HEK293 (cell line): ENCODE results near the gene NHS.

Source experiments
- AEBP2 ChIP-seq: fragments of 450-650 bp; formaldehyde crosslinking; IDR thresholded peaks from 2 replicates; pipeline ENCODE4 v1.5.1; 2016; ENCODE audit warnings: missing biosample characterization, missing genetic modification characterization, borderline replicate concordance
- GLI2 ChIP-seq: fragments of 450-650 bp; formaldehyde crosslinking; IDR thresholded peaks from 2 replicates; pipeline ENCODE4; 2017; ENCODE audit warnings: missing biosample characterization, missing genetic modification characterization, low read depth, borderline replicate concordance
- MYNN ChIP-seq: fragments of 450-650 bp; formaldehyde crosslinking; IDR thresholded peaks from 2 replicates; pipeline ENCODE4 v1.5.1; 2016; ENCODE audit warnings: missing biosample characterization, missing genetic modification characterization, borderline replicate concordance
- OSR2 ChIP-seq: fragments of 450-650 bp; formaldehyde crosslinking; IDR thresholded peaks from 2 replicates; pipeline ENCODE4 v1.5.1; 2016; ENCODE audit warnings: missing biosample characterization, missing genetic modification characterization
- TRIM28 ChIP-seq: IDR thresholded peaks from 2 replicates; pipeline ENCODE4 v1.6.1; 2011; ENCODE audit warnings: low read length, control low read depth, borderline replicate concordance
- TSHZ1 ChIP-seq: fragments of 450-650 bp; formaldehyde crosslinking; IDR thresholded peaks from 2 replicates; pipeline ENCODE4 v1.5.1; 2016; ENCODE audit warnings: missing biosample characterization, missing genetic modification characterization, borderline replicate concordance
- ZBTB11 ChIP-seq: fragments of 450-650 bp; formaldehyde crosslinking; conservative IDR thresholded peaks from 2 replicates; pipeline ENCODE4 v1.5.1; 2016; ENCODE audit warnings: low read depth, missing biosample characterization, missing genetic modification characterization
- ZBTB20 ChIP-seq: fragments of 450-650 bp; formaldehyde crosslinking; IDR thresholded peaks from 2 replicates; pipeline ENCODE4 v1.5.1; 2016; ENCODE audit warnings: missing biosample characterization, missing genetic modification characterization
- ZFP41 ChIP-seq: fragments of 450-650 bp; formaldehyde crosslinking; IDR thresholded peaks from 2 replicates; pipeline ENCODE4 v1.5.1; 2016; ENCODE audit warnings: missing biosample characterization, missing genetic modification characterization, borderline replicate concordance
- ZNF16 ChIP-seq: fragments of 450-650 bp; formaldehyde crosslinking; IDR thresholded peaks from 2 replicates; pipeline ENCODE4 v1.5.1; 2016; ENCODE audit warnings: low read depth, missing biosample characterization, missing genetic modification characterization
- ZNF19 ChIP-seq: fragments of 450-650 bp; formaldehyde crosslinking; IDR thresholded peaks from 2 replicates; pipeline ENCODE4; 2016; ENCODE audit warnings: missing biosample characterization, missing genetic modification characterization, low read depth
- ZNF26 ChIP-seq: fragments of 450-650 bp; formaldehyde crosslinking; IDR thresholded peaks from 2 replicates; pipeline ENCODE4 v1.5.1; 2016; ENCODE audit warnings: missing biosample characterization, missing genetic modification characterization
- ZNF266 ChIP-seq: fragments of 450-650 bp; formaldehyde crosslinking; IDR thresholded peaks from 2 replicates; pipeline ENCODE4 v1.5.1; 2016; ENCODE audit warnings: missing biosample characterization, missing genetic modification characterization, low read depth
- ZNF394 ChIP-seq: fragments of 450-650 bp; formaldehyde crosslinking; IDR thresholded peaks from 2 replicates; pipeline ENCODE4 v1.5.1; 2016; ENCODE audit warnings: missing biosample characterization, missing genetic modification characterization, mild to moderate bottlenecking, moderate library complexity, borderline replicate concordance
- ZNF426 ChIP-seq: fragments of 450-650 bp; formaldehyde crosslinking; IDR thresholded peaks from 2 replicates; pipeline ENCODE4 v1.5.1; 2017; ENCODE audit warnings: missing biosample characterization, missing genetic modification characterization, mild to moderate bottlenecking, inconsistent platforms, moderate library complexity
- ZNF529 ChIP-seq: fragments of 450-650 bp; formaldehyde crosslinking; IDR thresholded peaks from 2 replicates; pipeline ENCODE4 v1.5.1; 2017; ENCODE audit warnings: missing genetic modification characterization, missing biosample characterization; ENCODE audit not compliant: insufficient replicate concordance
- ZNF639 ChIP-seq: fragments of 450-650 bp; formaldehyde crosslinking; IDR thresholded peaks from 2 replicates; pipeline ENCODE4 v1.5.1; 2016; ENCODE audit warnings: missing biosample characterization, missing genetic modification characterization
- ZNF660 ChIP-seq: fragments of 450-650 bp; IDR thresholded peaks from 2 replicates; pipeline ENCODE4 v1.5.1; 2018; ENCODE audit warnings: missing biosample characterization, mild to moderate bottlenecking, missing genetic modification characterization
- ZNF677 ChIP-seq: fragments of 450-650 bp; IDR thresholded peaks from 2 replicates; pipeline ENCODE4 v1.5.0; 2018; ENCODE audit warnings: missing biosample characterization, mild to moderate bottlenecking, missing genetic modification characterization, moderate library complexity
- ZNF692 ChIP-seq: fragments of 450-650 bp; formaldehyde crosslinking; IDR thresholded peaks from 2 replicates; pipeline ENCODE4 v1.5.1; 2016; ENCODE audit warnings: missing biosample characterization, missing genetic modification characterization
- ZNF777 ChIP-seq: fragments of 450-650 bp; formaldehyde crosslinking; IDR thresholded peaks from 2 replicates; pipeline ENCODE4 v1.5.1; 2017; ENCODE audit warnings: missing biosample characterization, missing genetic modification characterization, borderline replicate concordance
- ZNF837 ChIP-seq: fragments of 450-650 bp; formaldehyde crosslinking; IDR thresholded peaks from 2 replicates; pipeline ENCODE4 v1.5.1; 2016; ENCODE audit warnings: missing biosample characterization, missing genetic modification characterization

The NHS gene

GRCh38 chrX:17736856-17737709 is 362.1 kb downstream of the NHS start, which contains the start of gene SCML1 (continued):
- TF ChIP-seq TSHZ1 (tag by site-specific recombination) (no peak), ZNF837 (tag by site-specific recombination) (no peak), ZBTB20 (tag by site-specific recombination) (no peak), ZNF426 (tag by site-specific recombination) (no peak), ZNF16 (tag by site-specific recombination) (no peak), ZNF639 (no peak), ZNF677 (tag by site-specific recombination) (no peak), ZNF394 (no peak), ZNF266 (no peak), ZNF777 (no peak), OSR2 (tag by site-specific recombination) (no peak), GLI2 (tag by site-specific recombination) (no peak), ZFP41 (no peak), ZNF26 (tag by site-specific recombination) (no peak), AEBP2 (tag by site-specific recombination) (no peak), ZNF692 (tag by site-specific recombination) (no peak), TRIM28 (no peak), MYNN (tag by site-specific recombination) (no peak), ZNF529 (tag by site-specific recombination) (no peak), ZBTB11 (tag by site-specific recombination) (peak; percentile 15; the same call in 1 of the 2 replicates), ZNF19 (no peak), ZNF660 (no peak)
